NCI-H1092 treated with DMSO at 0.1 percent for 48 hours (cell line): ENCODE measurements around the gene PHF13.
A peak's percentile ranks its signal among the peaks of the same experiment; 100 is the strongest.

Source experiments
- DNase-seq: peaks from one replicate; lab custom pipeline; 2025; lab: John Stamatoyannopoulos, UW

Gene PHF13

DNA sequence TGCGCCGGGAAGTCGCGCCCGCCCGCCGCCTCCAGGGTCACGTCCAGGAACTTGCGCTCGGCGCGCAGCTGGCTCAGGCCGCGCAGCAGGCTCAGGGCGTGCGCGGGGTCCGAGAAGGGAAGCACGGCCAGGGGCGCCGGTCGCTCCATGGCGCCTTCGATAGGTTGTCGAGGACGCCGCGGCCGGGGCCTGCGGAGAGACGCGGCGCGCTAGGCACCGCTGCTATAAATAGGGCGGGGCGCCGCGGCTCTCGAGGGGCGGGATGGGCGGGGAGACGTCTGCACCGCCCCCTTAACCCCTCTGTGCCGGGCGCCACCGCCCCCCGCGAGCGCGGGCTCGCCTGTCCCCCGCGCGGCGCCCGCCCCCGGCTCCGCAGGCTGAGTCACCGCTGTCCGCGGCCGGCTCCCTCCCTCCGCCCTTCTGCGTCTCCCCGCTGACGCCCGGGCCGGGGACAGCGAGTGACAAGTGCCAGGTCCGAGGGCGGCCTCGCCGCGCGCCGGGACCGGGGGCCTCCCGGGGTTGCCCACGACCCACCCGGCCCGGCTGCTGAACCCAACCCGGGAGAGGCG, 10.8 kb upstream of the PHF13 start, which contains the start of gene KLHL21:
KLHL21 (minus strand) TSS at position 201 of the 569 bp plus-strand sequence; CDS start at position 149, 52 bp downstream.
- DNase-seq: peak; percentile 90

DNA sequence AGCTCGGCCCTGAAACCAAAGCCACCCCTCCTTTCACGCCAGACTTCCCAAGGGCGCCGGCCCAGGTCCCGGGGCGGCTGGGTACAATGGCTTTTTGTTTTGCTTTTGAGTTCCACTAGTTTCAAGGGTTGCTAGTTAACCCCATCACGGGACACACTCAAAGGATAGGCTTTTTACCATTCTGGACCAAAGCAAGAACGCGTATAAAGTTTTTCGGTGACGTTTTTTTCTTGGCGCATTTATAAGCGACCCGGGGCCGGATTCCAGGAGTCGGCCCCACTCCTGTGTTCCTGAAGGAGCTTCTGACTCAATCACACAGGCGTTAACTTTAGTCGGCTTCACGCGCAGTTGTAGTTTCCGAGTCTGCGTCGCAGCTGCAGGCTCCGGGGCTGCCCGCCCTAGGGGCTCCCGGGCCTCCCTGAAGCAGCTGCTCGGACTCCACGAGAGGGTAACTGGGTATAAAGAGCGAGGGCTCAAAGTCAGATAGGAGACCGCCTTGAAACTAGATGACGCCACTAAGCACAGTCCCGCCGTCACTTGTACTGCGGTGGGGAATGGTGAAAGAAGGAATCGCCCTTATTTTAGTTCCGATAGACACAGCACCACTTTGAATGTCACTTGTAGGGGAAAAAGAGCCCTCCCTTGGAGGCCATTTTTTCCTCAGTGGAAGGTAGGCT, 10.2 kb upstream of the PHF13 start:
- DNase-seq: no peak

DNA sequence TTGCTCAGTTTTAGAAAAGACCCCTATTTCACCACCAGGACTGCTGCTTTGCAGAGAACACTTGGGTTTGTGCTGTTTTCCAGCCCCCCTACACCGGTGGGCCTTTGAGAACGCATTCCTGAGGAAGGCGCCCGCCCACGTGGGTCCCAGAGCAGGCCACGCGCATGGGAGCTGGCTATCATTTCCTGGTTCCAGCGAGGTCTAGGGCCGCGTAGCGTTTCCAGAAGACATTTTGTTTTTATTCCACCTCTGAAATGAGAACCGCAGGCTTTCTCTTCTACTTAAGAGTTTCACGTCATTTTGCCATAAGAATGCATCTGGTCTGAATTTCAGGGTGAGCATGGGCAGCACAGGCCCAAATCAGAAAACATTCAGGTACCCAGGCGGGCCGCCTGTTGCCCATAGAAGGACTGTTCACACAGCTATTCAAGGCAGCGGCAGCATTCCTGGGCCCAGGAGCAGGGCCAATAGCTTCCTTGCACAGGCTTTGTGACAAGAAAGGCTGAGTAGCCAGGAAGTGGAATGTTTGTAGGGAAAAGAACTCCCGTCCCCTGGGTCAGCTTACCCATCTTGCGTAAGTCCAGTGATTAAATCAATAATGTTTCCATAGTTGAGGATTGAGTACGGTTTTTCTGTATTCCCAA, 9.5 kb upstream of the PHF13 start:
- no peak for DNase-seq

DNA sequence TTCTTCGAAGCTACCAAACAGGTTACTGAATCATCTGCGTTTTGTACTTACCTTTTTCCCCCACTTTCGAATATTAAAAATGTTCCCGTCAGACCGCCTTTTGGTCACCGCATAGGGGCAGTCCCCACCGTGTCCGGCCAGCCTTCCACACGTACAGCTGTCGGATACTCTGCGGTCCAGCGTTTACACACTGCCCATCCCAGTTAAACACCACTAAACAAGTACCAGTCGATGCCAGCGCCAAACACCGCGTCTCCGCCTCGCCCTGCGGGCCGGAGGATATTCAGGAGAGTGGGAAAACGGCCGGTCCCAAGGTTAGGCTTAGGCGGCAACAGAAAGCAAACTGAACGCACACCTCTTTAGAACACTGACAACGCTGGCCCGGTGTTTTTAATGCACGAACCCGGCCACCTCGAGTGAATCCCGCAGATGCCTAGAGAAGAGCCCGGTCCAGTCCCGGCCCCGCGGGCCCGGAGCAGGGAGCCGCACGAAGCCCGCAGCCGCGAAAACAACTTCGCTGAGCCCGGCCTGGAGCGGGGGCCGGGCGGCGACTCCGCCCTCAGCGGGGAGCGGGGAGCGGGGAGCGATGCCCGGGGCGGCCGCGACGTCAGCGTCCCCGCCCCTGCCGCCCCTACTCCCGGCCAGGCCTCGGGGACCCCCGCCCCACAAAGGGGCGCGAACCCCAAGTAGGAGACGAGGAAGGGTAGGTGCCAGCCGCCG, 730 bp upstream of the PHF13 start:
- DNase-seq: no peak

DNA sequence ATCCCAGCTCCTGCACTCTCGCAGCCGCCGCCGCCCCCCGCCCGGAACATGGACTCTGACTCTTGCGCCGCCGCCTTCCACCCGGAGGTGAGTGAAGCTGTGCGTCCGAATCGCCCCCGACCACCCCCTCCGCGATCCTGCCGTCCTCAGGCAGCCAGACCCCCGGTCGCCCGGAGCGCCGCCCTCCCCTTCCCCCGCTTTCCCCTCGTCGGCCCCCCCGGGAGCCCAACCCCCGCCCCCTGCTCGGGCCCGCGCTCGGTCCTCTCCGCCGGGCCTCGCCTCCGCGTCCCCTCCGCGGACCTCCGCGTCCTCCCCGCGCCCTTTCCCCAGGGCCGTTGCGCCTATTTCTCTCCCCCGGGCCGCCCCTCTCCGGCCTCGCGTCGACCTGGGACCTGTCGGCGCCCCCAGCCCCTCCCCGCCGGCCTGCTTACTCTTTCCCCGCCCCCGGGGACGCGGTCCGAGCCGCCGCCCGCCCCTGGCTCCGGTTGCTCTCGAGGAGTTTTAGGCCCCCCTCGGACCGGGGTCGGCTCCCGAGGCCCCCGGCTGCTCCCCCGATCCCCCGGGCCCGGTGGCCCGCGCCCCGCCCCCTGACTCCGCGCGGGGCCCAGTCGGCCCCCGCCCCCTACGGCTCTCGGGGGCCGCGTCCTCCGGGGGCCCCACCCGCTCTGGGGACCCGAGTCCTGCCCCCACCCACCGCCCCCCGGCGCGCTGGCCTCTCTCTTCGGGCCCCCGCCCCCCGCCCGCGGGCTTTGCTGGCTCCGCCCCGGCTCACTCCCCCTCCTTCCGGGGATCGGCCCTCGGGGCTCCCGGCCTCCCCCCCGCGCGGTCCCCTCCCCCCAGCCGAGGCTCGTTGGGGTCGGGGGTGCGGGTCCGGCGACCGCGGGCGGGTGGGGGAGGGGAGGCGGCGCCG, 743 bp downstream of the PHF13 start:
- no peak for DNase-seq

DNA sequence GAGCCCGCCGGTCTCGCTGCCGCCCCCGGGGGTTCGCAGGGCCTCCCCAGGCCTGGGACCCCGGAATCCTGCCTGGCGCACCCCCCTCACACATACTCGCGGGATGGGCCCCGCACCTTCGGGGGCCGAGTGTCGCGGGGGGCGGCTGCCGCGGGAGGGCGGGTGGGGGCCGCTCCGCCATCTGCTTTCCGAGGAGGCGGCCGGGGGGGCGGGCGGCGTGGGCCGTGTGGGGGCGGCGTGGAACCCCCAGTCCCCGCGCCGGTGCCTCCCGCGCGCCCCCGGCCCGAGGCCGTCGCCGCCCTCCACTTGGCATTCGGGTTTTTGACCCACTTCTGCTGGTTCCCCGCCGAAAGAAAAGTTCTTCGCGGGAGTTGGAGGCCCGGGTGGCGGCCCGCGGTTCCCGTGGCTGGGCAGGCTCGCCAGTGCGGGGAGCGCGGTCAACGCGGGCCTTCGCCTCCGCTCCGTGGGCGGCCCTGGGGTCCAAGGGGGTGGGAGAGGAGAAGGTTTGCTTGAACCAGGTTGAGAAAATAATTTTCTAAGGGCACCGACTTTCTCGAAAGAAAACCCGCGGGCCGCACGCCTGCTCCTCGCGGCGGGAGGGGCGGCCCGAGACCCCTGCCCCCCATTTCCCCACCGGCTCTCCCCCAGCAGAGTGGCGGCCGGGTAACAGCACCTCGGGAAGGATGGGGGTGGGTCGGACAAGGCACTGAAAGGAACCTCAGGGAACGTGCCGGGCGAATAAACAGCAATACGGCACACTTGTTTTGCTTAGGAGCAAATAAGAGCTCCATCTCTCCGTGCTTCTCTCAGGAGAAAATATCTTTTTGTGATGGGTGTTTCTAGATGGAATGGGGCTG, 1.6 kb downstream of the PHF13 start:
- no peak for DNase-seq

DNA sequence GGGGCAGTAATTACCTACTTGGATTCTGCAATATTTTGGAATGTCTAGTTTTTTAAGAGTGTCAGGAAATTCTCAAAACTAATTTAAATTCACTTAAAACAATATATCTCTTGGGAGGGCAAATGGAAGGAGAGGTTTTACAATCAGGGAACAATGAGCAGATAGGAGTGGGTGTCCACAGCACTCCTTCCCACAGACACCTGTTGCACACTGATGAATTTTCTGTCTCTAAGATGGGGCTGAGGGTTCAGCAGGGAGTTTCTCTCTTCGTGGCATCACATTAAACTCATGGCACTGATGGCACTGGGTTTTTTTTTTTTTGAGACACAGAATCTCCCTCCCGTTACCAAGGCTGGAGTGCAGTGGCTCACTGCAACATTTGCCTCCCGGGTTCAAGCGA, 5.5 kb downstream of the PHF13 start:
- DNase-seq: no peak

DNA sequence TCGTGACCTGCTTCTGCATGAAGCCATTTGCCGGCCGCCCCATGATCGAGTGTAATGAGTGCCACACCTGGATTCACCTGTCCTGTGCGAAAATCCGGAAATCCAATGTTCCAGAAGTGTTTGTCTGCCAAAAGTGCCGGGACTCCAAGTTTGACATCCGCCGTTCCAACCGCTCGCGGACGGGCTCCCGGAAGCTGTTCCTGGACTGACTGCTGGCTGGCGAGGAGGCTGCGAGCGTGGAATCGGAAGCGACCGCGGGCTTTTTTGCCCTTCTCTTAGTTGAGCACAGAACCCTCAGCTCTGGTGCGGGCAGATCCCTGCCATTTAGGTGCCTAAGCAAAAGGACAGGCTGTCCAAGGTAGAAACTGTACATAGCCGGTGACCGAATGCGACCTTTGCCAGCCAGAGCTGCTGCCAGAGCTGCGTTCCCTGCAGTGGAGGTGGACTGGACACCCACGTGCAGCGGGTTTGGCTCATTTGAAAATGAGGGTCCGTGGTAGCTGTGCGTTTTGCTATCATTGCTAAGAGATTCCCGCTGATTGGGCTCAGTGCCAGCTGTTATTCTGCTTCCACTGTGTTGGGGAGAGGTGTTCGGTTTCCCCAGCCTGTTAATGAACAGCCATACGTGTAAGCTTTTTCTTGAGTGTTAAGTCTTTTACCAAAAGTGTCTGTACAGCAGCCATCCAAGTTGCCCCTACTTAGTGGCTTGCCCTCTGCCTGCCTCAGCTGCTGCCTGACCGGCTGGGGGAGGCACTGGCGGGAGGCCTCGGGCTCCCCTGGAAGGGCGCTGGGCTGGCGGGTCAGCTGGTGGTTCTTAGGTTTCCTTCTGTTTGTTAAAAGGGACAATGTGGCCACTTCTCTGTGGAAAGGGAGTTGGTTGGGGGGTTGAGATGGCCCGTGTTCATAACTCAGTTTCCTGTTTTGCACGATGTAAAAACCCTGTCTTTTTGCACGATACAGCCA, 8.2 kb downstream of the PHF13 start:
- DNase-seq: no peak

DNA sequence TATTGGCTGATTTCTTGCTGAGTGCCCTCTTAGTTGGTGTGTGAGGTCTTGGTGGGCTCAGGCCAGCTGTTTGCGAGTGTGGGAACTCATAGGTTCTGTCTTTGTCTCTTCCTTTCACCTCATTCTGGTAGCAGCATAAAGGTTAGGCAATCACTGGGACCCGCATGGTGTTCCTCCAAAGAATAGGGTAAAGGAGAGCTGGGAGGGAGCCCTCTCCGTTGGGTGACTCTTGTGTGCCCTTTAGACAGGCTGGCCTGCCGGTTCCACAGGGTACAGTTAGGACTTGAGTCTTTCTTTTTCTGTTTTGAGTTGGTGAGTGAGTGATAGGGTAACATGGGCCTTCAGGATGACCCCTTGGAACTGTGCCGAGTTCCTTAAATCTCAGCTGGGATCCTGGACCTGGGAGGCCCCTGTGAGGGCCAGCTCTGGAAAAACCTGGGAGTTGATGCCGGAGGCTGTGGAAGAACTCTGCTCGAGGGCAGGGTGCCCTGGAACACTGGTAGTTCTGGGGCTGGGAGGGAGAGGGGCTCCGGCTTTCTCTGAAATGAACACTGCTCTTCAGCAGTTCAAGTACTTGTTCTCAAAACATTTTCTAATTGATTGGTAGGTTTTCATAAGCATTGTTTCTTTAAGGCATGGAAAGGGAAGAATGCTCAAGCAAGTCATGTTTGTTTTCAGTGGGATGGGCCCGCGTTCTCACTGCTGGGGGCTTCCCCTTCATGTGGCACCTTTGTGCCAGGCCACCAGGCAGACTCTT, 9.0 kb downstream of the PHF13 start:
- DNase-seq: no peak

DNA sequence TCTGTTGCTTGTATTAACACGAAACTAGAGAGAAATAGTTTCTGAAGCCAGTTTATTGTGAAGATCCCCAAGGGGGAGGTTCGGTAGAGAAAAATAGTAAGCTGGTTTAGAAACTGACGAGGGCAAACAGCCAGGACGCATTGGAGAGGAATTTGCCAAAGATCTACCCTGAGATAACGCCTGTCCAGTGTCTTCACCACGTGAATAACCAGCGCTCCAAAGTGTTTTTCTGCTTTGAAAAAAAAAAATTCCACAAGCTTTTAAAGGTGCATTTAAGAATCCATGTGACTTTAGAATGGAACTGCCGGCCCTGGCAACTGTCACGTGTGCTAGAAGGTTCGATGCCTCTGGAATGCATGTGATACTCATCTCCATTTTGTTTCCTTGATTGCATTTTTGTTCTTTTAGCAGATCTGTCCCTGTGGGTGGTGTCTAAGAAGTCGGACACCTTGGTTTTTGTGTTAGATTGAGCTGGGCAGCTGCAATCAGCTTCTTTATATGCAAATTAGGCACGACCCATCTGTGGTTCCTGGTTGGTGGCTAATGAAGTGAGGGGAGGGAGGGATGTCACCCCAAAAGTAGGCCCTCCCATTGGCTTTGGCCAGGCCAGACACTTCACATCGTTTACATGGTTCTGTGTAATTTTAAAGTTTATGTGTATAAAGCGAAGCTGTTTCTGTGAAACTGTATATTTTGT, 9.9 kb downstream of the PHF13 start:
- no peak for DNase-seq

DNA sequence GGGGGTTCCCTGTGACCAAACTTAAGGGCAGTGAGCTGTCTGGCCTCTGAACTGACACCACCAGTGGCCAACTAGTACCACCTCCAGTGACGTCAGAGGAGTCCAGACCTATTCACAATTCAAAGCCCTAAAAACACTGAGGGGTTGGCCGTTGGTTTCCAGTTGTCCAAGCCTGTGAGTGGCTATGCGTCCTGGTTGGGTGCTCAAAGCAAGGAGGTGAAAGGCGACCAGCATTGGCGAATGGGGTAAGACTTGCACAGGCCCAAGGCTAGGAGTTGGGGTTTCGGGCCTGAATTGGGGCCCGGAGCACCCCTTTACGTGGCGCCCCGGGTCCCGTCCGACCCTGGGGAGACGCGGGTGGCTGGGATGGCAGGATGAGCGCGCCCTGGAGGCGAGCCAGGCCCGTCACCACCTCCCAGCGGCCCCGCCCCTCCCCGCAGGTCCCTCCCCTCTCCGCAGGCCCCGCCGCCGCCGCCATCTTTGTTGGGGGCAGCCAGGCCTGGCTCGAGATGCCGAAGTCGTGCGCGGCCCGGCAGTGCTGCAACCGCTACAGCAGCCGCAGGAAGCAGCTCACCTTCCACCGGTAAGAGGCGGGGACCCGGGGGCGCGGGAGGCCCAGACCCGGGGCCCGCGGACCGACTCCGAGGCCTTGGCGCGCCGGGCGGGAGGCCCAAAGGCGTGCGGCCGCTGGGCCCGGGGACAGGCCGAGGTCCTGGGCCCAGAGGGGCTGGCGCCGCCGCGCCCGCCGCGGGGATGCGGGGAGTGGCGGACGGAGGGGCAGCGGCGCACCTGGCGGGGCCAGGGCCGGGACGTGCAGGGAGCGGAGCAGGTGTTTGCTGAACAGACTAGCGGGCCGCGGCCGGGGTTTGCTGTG, 11.4 kb downstream of the PHF13 start, which contains the start of gene THAP3:
THAP3 (plus strand) TSS at position 159 of the 874 bp plus-strand sequence; CDS start at position 510, 351 bp downstream.
- peak; percentile 94 for DNase-seq

DNA sequence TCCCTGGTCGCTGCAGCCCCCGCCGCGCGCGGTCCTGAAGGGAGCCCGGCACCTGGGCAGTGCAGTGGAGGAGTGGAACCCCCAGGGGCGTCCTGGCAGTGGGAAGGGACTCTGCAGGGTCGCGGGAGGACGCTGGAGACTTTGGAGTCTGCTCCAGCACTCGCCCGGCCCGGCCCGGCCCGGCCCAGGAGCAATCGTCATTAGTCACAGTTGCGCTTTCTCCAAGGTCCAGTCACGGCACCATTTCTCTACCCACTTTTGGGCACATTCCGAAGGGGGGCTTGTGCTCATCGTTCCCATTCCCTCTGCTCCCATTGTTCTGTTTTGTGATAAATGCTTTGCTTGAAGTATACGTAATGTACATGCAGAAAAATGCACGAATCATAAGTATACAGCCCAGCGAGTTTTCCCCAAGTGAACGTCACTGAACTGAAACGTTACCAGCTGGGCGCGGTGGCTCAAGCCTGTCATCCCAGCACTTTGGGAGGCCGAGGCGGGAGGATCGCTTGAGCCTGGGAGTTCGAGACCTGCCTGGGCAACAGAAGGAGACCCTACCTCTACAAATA, 12.1 kb downstream of the PHF13 start:
- DNase-seq: no peak

DNA sequence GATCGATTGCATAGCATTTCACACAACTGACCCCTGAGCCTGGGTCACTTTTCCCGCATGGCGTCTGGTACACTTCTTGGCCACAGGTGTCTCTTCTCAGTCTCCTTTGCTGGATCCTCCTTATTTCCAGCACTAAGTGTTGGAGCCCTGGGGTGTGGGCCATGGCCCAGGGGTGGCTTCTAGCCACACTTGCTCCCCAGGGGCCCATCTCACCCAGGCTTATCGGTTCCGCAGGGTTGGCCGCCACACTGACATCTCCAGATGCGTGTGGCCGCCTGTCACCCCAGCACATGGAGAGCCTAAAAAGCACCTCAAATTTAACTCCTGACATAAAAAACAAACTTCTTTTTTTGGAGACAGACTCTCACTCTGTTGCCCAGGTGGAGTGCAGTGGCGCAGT, 13.5 kb downstream of the PHF13 start:
- no peak for DNase-seq

DNA sequence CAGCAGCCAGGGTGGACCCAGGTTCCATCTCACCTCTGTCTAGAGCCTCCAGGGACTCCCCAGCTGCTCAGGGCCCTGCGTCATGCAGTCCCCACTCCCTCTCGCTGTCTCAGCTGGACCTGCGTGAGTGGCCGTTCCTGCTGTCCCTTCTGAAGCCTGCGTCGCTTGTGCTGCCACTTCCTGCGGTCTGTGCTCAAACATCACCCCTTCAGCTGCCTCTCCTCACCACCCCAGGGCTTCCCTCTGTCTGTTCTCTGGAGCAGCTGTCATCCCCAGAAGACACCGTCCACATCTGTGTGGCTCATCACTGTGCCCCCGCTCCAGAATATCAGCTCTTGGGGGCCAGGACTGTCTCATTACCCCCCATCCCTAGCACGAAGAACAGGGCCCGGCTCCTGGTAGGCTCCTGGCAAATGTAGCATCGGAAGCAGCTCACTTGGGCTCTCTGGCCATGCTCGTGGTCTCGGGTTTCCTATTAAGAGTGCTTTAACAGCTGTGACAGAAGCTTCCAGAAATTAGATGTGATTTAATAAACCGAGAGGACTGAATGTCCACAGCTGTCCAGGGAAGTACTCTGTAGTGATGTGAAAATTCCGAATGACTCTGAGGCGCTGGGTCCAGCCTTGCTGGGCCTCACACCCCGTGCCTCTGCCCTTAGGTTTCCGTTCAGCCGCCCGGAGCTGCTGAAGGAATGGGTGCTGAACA, 14.5 kb downstream of the PHF13 start:
- DNase-seq: no peak

DNA sequence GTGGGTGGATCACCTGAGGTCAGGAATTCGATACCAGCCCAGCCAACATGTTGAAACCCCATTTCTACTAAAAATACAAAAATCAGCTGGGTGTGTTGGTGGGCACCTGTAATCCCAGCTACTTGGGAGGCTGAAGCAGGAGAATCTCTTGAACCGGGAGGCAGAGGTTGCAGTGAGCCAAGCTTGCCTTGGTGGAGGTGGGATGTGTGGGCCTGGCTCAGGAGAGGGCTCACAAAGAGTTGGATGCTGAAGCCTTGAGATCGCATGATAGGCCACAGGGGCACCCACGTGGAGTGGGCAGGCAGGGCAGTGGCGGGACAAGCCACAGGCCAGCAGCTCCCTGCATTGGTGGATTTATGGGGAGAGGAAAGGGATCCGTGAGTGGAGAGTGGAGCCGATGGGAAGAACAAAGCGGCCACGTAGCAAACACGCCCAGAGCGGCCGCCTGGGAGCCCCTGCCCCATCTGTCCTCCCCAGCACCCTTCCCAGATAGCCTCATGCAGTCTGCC, 15.5 kb downstream of the PHF13 start:
- no peak for DNase-seq

DNA sequence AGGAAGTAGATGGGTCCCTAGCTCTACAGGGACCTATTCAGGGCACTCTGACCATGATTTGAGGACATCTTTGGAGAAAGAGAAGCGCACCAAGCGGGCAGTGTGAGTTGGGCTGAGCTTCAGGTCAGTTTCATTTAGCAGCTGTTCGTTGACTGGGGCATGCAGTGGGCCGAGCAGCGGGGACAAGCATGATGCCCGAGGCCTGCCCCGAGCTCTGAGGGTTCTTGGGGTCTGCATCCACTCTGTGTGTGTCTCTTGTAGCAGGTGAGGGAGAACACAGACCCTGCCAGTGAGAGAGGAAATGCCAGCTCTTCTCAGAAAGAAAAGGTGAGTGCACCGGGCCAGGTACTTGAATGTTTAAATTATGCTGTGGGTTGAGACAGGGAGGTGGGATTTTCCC, 16.5 kb downstream of the PHF13 start:
- DNase-seq: no peak
